SK-N-MC (cell line): Measurements from ENCODE around the gene BIRC6.

Source experiments
- EZH2 ChIP-seq: fragments of 200-600 bp; sonication (generic); IDR thresholded peaks from one replicate; pipeline ENCODE4 v1.6.1; 2017; ENCODE audit warnings: antibody characterized with exemption
- FOXP2 ChIP-seq: optimal IDR thresholded peaks from 2 replicates; pipeline ENCODE3; 2011; ENCODE audit warnings: mild to moderate bottlenecking, moderate library complexity; ENCODE audit not compliant: insufficient read depth; ENCODE audit errors: extremely low read length, control extremely low read depth
- POLR2AphosphoS5 ChIP-seq: IDR thresholded peaks from 2 replicates; pipeline ENCODE4 v1.6.1; 2012; ENCODE audit warnings: mild to moderate bottlenecking, low read depth, low read length, borderline replicate concordance

DNA sequence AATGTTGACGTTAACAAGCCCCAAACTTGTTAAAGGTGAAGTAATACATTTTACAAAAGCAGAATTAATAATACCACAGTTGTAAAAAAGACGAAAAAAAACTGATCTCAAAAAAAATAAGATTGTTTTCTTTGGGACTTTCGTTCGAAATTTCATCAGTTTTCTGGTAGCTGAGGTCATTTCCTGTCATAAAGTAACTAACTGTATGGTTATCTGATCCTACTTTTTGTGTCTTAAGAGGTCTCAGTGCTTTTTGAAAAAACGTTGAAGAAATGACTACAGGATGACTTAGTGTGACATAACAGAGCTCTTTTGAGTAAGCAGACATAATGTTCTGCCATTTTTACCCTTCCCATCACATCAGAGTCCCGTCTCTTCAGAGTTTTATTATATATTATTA, 79.3 kb downstream of the BIRC6 start:
- TF ChIP-seq EZH2 (no peak), POLR2AphosphoS5 (no peak), FOXP2 (no peak)
